ENCODE results near the gene PER2.
"Not testable (repeated sequence)": the region's sequence is repeated elsewhere in the genome, so short reads cannot be mapped to it uniquely, and the experiment has no call there.

Gene PER2

GRCh38 chr2:238326801-238327365 lies 38.5 kb upstream of the PER2 start:
- Histone ChIP-seq H3K27me3 (ENCODE audit: insufficient read depth, poor library complexity, severe bottlenecking) (no peaks in the 10 kb centered on the region), H3K27ac (replicated peaks) (no peak overlapping the region), H3K4me3 (replicated peaks; ENCODE audit: insufficient read depth, low read length) (no peak overlapping the region)
- TF ChIP-seq, protein P1, sequence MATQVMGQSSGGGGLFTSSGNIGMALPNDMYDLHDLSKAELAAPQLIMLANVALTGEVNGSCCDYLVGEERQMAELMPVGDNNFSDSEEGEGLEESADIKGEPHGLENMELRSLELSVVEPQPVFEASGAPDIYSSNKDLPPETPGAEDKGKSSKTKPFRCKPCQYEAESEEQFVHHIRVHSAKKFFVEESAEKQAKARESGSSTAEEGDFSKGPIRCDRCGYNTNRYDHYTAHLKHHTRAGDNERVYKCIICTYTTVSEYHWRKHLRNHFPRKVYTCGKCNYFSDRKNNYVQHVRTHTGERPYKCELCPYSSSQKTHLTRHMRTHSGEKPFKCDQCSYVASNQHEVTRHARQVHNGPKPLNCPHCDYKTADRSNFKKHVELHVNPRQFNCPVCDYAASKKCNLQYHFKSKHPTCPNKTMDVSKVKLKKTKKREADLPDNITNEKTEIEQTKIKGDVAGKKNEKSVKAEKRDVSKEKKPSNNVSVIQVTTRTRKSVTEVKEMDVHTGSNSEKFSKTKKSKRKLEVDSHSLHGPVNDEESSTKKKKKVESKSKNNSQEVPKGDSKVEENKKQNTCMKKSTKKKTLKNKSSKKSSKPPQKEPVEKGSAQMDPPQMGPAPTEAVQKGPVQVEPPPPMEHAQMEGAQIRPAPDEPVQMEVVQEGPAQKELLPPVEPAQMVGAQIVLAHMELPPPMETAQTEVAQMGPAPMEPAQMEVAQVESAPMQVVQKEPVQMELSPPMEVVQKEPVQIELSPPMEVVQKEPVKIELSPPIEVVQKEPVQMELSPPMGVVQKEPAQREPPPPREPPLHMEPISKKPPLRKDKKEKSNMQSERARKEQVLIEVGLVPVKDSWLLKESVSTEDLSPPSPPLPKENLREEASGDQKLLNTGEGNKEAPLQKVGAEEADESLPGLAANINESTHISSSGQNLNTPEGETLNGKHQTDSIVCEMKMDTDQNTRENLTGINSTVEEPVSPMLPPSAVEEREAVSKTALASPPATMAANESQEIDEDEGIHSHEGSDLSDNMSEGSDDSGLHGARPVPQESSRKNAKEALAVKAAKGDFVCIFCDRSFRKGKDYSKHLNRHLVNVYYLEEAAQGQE (IDR thresholded peaks at IDR 0.05; ENCODE audit: insufficient replicate concordance, low read depth): no peak
- TF ChIP-seq CTCF (IDR thresholded peaks at IDR 0.05; ENCODE audit: insufficient read depth, low read length): no peak
- no peak for TF ChIP-seq SPI1 (IDR thresholded peaks at IDR 0.05; ENCODE audit: borderline replicate concordance, low read depth)
- no peak for TF ChIP-seq GABPA (IDR thresholded peaks at IDR 0.05; ENCODE audit: low read depth)
- TF ChIP-seq POLR2AphosphoS5 (IDR thresholded peaks at IDR 0.05; ENCODE audit: low read depth): no peak
- DNase-seq (ENCODE audit: low read depth in 1 of 2, low spot score in 1 of 2): no peak

GRCh38 chr2:238325694-238326093 lies 37.3 kb upstream of the PER2 start:
- DNase-seq (ENCODE audit: low read depth in 1 of 2, low spot score in 1 of 2): no peak
- Histone ChIP-seq H3K27ac (replicated peaks) (no peak overlapping the region), H3K4me3 (replicated peaks; ENCODE audit: insufficient read depth, low read length) (no peak overlapping the region), H3K27me3 (ENCODE audit: insufficient read depth, poor library complexity, severe bottlenecking) (no peaks in the 10 kb centered on the region)
- TF ChIP-seq GABPA (IDR thresholded peaks at IDR 0.05; ENCODE audit: low read depth) (no peak), CTCF (IDR thresholded peaks at IDR 0.05; ENCODE audit: insufficient read depth, low read length) (no peak), SPI1 (IDR thresholded peaks at IDR 0.05; ENCODE audit: borderline replicate concordance, low read depth) (no peak), POLR2AphosphoS5 (IDR thresholded peaks at IDR 0.05; ENCODE audit: low read depth) (no peak)
- TF ChIP-seq, protein P1 (IDR thresholded peaks at IDR 0.05; ENCODE audit: insufficient replicate concordance, low read depth): no peak

GRCh38 chr2:238324248-238324647 lies 35.8 kb upstream of the PER2 start:
- not testable (repeated sequence) for H3K27ac ChIP-seq (replicated peaks); H3K4me3 ChIP-seq (replicated peaks; ENCODE audit: insufficient read depth, low read length); DNase-seq (ENCODE audit: low read depth in 1 of 2, low spot score in 1 of 2); H3K27me3 ChIP-seq (ENCODE audit: insufficient read depth, poor library complexity, severe bottlenecking)

DNA sequence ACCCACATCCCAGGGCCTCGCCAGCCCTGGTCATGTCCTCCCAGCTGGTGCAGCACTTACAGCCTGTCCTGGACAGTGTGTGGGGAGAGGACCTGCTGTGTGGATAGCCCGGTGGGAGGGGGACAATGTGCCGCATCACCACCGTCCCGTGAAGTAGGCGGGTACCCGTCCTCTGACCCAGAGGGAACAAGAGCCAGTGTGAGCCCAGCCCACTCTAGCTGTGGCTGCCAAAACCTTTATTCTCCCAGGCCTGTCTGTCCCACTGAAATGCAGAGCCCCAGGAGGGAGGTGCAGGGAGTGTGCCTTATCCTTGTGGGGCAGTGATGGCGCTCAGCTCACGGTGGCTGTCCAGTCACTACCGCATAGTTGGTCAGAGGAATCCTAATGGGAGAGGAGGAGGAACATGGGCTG lies 33.6 kb upstream of the PER2 start:
- Histone ChIP-seq H3K27me3 (ENCODE audit: insufficient read depth, poor library complexity, severe bottlenecking) (no peaks in the 10 kb centered on the region), H3K27ac (replicated peaks) (no peak overlapping the region), H3K4me3 (replicated peaks; ENCODE audit: insufficient read depth, low read length) (no peak overlapping the region)
- DNase-seq (ENCODE audit: low read depth in 1 of 2, low spot score in 1 of 2): no peak
- no peak for TF ChIP-seq SPI1 (IDR thresholded peaks at IDR 0.05; ENCODE audit: borderline replicate concordance, low read depth)
- TF ChIP-seq, protein P1 (IDR thresholded peaks at IDR 0.05; ENCODE audit: insufficient replicate concordance, low read depth): no peak
- TF ChIP-seq CTCF (IDR thresholded peaks at IDR 0.05; ENCODE audit: insufficient read depth, low read length): no peak
- TF ChIP-seq POLR2AphosphoS5 (IDR thresholded peaks at IDR 0.05; ENCODE audit: low read depth): no peak
- TF ChIP-seq GABPA (IDR thresholded peaks at IDR 0.05; ENCODE audit: low read depth): no peak

Measured in HL-60 (cell line).